Measurements from ENCODE around the gene IL11. TPM values are rescaled to one million over a fixed set of nuclear protein-coding genes. Genes with fewer than 3 reads are reported as not detected.
A peak's percentile ranks its signal among the peaks of the same experiment; 100 is the strongest.

The IL11 gene
- total and polyA plus RNA-seq, 2 of the 8 experiments (the other 6 are each of a cell fraction or from before 2014, with no cell fraction given): 1.7 to 2.8 TPM

- H3K79me2 ChIP-seq (ENCODE audit: control insufficient read depth in 1 of 2, insufficient read depth in 2 of 2, low read length in 2 of 2): peaks cover 17 to 26% of the 10 kb centered on the region in 2 experiments; a peak in 3 of 4 replicates
- DNase-seq (ENCODE audit: low read depth in 1 of 2, low spot score in 2 of 2) (peak in 1 of 2 experiments; percentile 72), FAIRE-seq (no peak)
- H3K79me1 ChIP-seq (ENCODE audit: low read depth, low read length): peaks cover 23% of the 10 kb centered on the region
- no peak overlapping the region for H2BK12ac ChIP-seq (ENCODE audit: low read depth, low read length)
- peaks cover 13 to 20% (median 16%) of the 10 kb centered on the region in 4 experiments for H3K36me3 ChIP-seq (ENCODE audit: control insufficient read depth in 2 of 4, insufficient read depth in 4 of 4, low read length in 3 of 4)
- H2AK5ac ChIP-seq (ENCODE audit: low read depth, low read length): no peak overlapping the region; the same call in 1 of the 2 replicates
- H4K8ac ChIP-seq (ENCODE audit: extremely low read depth, insufficient read depth, low read length): peak overlapping the region; percentile 92
- H3K4me2 ChIP-seq (ENCODE audit: insufficient read depth in 1 of 2, low read depth in 2 of 2, low read length in 2 of 2): peak overlapping the region; percentile 93 to 95
- no peaks in the 10 kb centered on the region for H3K9me3 ChIP-seq (ENCODE audit: insufficient read depth in 2 of 2, low read depth in 1 of 2, low read length in 1 of 2)
- H3K9ac ChIP-seq (replicated peaks in 1 of 4; ENCODE audit: extremely low read depth in 1 of 4, low read depth in 3 of 4, low read length in 3 of 4): peak overlapping the region; percentile 47 to 94 (median 54)
- H3K14ac ChIP-seq (ENCODE audit: insufficient read length): peak overlapping the region; percentile 99
- H2BK5ac ChIP-seq (ENCODE audit: low read depth, low read length): peak overlapping the region; percentile 80; the same call in 1 of the 2 replicates
- H2BK120ac ChIP-seq (replicated peaks; ENCODE audit: low read depth, low read length): no peak overlapping the region
- no peak overlapping the region for H2BK20ac ChIP-seq (ENCODE audit: low read length)
- H4K5ac ChIP-seq (ENCODE audit: insufficient read length, low read depth, low read length): peak overlapping the region; percentile 52
- H3K18ac ChIP-seq (ENCODE audit: extremely low read depth, low read length): peak overlapping the region; percentile 88
- H3K4me1 ChIP-seq (replicated peaks in 1 of 4; ENCODE audit: control insufficient read depth in 3 of 4, insufficient read depth in 4 of 4, low read length in 3 of 4): peaks cover 0 to 37% (median 25%) of the 10 kb centered on the region in 4 experiments; a peak in 6 of 7 replicates
- no peak overlapping the region for H3K56ac ChIP-seq (replicated peaks; ENCODE audit: insufficient read length, low read depth, low read length)
- ChIA-PET CTCF (ENCODE audit: partially characterized antibody) (interaction anchor here (0.9 to 3.2 kb wide), 21 partner anchors 10 to 503 kb away, joined by 3 to 37 read pairs (median 4); partner anchors contain the start of gene UBE2S), POLR2A (ENCODE audit: partially characterized antibody) (interaction anchor here (0.5 to 26.7 kb wide), 32 partner anchors 8 to 296 kb away, joined by 3 to 874 read pairs (median 5); partner anchors contain the start of genes COX6B2, FIZ1, IL11 and KMT5C)
- H3K27ac ChIP-seq (ENCODE audit: low read depth, low read length): no peak overlapping the region
- H2BK15ac ChIP-seq (ENCODE audit: low read length): peak overlapping the region; percentile 81; the same call in 1 of the 2 replicates
- H4K91ac ChIP-seq (replicated peaks; ENCODE audit: insufficient read length, low read length): peak overlapping the region; percentile 86
- peak overlapping the region; percentile 89 to 97 (median 94) for H3K4me3 ChIP-seq (ENCODE audit: extremely low read depth in 1 of 4, insufficient read depth in 2 of 4, low read depth in 3 of 4, low read length in 4 of 4)
- peak overlapping the region; percentile 91; the same call in 1 of the 2 replicates for H2AFZ ChIP-seq (ENCODE audit: low read length)
- peaks cover 19 to 36% of the 10 kb centered on the region in 2 experiments for H4K20me1 ChIP-seq (replicated peaks in 1 of 2; ENCODE audit: control insufficient read depth in 1 of 2, insufficient read depth in 2 of 2, low read length in 2 of 2)
- 5% methylated on average over 47 of the region's 88 CpGs; no CpG with 5 or more reads in 1 of the 2 experiments for WGBS, 2 experiments (ENCODE audit: extremely low coverage in 1 of 2, insufficient coverage in 1 of 2, insufficient read length in 1 of 2, insufficient replicate concordance in 2 of 2, low coverage in 1 of 2, low lambda C conversion rate in 2 of 2, missing lambda C conversion rate in 1 of 2)
- no peak overlapping the region for H3K23ac ChIP-seq (ENCODE audit: insufficient read length)
- H3K27me3 ChIP-seq (replicated peaks in 1 of 4; ENCODE audit: control insufficient read depth in 3 of 4, extremely low read depth in 1 of 4, insufficient read depth in 3 of 4, low read length in 3 of 4): peaks cover 0 to 10% (median 4%) of the 10 kb centered on the region in 4 experiments; a peak in 4 of 7 replicates
- peaks cover 31% of the 10 kb centered on the region for H3K23me2 ChIP-seq (ENCODE audit: low read depth, low read length)
- H3K4ac ChIP-seq (replicated peaks; ENCODE audit: insufficient read length, low read depth, low read length): peak overlapping the region; percentile 91
- no peak for TF ChIP-seq HDAC6 (IDR thresholded peaks at IDR 0.05; ENCODE audit: low read depth, low read length)
- no peak for TF ChIP-seq FOSL1 (IDR thresholded peaks at IDR 0.05; ENCODE audit: insufficient read depth, low read depth, low read length)
- no peak for TF ChIP-seq SP1 (IDR thresholded peaks at IDR 0.05; ENCODE audit: low read depth, low read length)
- peak; percentile 48 for TF ChIP-seq CHD2 (IDR thresholded peaks at IDR 0.05; ENCODE audit: low read length)
- no peak for TF ChIP-seq GABPA (IDR thresholded peaks at IDR 0.05; ENCODE audit: borderline replicate concordance, insufficient read depth, low read length)
- TF ChIP-seq SRF (IDR thresholded peaks at IDR 0.05; ENCODE audit: low read depth, low read length): no peak
- TF ChIP-seq USF2 (IDR thresholded peaks at IDR 0.05; ENCODE audit: low read length): no peak
- TF ChIP-seq RAD21 (IDR thresholded peaks at IDR 0.05 in 1 of 2, conservative IDR thresholded peaks at IDR 0.05 in 1 of 2; ENCODE audit: low read depth in 2 of 2, low read length in 2 of 2): peak in 1 of 2 experiments; percentile 34; a peak in 2 of 4 replicates
- no peak for TF ChIP-seq SUZ12 (IDR thresholded peaks at IDR 0.05; ENCODE audit: low read length)
Measured at GRCh38 chr19:55383279-55384130, 13.2 kb upstream of the IL11 start.
